GM23248 (cell line): ENCODE results near the gene ITPA.
"Not testable (repeated sequence)": the region's sequence is repeated elsewhere in the genome, so short reads cannot be mapped to it uniquely, and the experiment has no call there.

Source experiments
- EZH2 ChIP-seq: fragments of 200-600 bp; sonication (generic); IDR thresholded peaks from 2 replicates; pipeline ENCODE4 v1.6.1; 2018; ENCODE audit warnings: antibody characterized with exemption, mild to moderate bottlenecking; ENCODE audit not compliant: insufficient read depth, poor library complexity, severe bottlenecking
- EZH2phosphoT487 ChIP-seq: fragments of 200-600 bp; sonication (generic); IDR thresholded peaks from 2 replicates; pipeline ENCODE4 v1.6.1; 2018; ENCODE audit warnings: antibody characterized with exemption, moderate library complexity, mild to moderate bottlenecking, low read depth; ENCODE audit not compliant: insufficient read depth

GRCh38 chr20:3182429-3182828 is 26.9 kb upstream of the ITPA start:
- TF ChIP-seq EZH2, EZH2phosphoT487: not testable (repeated sequence)
